ENCODE data around the gene R3HDM2.
"Not testable (repeated sequence)": the region's sequence is repeated elsewhere in the genome, so short reads cannot be mapped to it uniquely, and the experiment has no call there.

R3HDM2 gene

DNA sequence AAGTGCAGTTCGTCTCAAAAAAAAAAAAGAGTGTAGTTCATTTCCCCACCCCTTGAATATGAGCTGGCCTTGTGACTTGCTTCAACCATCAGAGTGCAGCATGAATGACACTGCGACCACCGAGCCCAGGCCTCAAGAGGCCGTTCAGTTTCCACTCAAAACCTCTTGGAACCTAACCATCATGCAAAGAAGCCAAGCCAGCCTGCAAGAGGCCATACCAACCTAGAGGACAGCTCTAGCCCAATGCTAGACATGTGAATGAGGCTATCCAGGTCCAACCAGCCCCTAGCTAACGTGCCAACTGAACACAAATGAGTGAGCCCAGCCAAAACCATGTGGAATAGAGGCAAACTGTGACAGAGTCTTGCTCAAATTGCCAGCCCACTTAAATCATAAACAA lies 29.7 kb downstream of the R3HDM2 start:
- TF ChIP-seq POLR2A (IDR thresholded peaks at IDR 0.05; ENCODE audit: extremely low read depth, insufficient read length): no peak
- TF ChIP-seq, protein P1, sequence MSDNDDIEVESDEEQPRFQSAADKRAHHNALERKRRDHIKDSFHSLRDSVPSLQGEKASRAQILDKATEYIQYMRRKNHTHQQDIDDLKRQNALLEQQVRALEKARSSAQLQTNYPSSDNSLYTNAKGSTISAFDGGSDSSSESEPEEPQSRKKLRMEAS (IDR thresholded peaks at IDR 0.05; ENCODE audit: low read depth, low read length): no peak
- TF ChIP-seq MYC (IDR thresholded peaks at IDR 0.05; ENCODE audit: low read depth, low read length): no peak
- TF ChIP-seq, protein P2, sequence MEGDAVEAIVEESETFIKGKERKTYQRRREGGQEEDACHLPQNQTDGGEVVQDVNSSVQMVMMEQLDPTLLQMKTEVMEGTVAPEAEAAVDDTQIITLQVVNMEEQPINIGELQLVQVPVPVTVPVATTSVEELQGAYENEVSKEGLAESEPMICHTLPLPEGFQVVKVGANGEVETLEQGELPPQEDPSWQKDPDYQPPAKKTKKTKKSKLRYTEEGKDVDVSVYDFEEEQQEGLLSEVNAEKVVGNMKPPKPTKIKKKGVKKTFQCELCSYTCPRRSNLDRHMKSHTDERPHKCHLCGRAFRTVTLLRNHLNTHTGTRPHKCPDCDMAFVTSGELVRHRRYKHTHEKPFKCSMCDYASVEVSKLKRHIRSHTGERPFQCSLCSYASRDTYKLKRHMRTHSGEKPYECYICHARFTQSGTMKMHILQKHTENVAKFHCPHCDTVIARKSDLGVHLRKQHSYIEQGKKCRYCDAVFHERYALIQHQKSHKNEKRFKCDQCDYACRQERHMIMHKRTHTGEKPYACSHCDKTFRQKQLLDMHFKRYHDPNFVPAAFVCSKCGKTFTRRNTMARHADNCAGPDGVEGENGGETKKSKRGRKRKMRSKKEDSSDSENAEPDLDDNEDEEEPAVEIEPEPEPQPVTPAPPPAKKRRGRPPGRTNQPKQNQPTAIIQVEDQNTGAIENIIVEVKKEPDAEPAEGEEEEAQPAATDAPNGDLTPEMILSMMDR (IDR thresholded peaks at IDR 0.05; ENCODE audit: low read depth, low read length): no peak
- DNase-seq (ENCODE audit: low read depth): no peak
- H3K4me3 ChIP-seq (ENCODE audit: low read depth, low read length): no peak overlapping the region

DNA sequence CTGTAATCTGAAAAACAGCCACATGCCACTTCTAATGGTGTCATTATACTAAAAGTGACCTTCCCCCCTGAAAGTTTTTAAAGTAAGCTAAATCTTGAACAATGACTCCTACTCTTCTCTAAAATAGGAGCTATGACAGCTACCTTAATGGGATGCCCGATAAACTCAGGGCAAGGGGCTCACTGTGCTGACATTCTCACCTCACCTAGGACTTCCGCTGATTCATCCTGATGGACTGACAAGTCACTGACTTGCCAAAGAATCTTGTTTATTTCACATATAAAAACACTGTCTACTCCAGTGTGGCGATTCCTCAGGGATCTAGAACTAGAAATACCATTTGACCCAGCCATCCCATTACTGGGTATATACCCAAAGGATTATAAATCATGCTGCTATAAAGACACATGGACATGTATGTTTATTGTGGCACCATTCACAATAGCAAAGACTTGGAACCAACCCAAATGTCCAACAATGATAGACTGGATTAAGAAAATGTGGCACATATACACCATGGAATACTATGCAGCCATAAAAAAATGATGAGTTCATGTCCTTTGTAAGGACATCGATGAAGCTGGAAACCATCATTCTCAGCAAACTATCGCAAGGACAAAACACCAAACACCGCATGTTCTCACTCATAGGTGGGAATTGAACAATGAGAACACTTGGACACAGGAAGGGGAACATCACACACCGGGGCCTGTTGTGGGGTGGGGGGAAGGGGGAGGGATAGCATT lies 31.0 kb downstream of the R3HDM2 start:
- H3K4me3 ChIP-seq (ENCODE audit: low read depth, low read length); DNase-seq (ENCODE audit: low read depth): not testable (repeated sequence)

DNA sequence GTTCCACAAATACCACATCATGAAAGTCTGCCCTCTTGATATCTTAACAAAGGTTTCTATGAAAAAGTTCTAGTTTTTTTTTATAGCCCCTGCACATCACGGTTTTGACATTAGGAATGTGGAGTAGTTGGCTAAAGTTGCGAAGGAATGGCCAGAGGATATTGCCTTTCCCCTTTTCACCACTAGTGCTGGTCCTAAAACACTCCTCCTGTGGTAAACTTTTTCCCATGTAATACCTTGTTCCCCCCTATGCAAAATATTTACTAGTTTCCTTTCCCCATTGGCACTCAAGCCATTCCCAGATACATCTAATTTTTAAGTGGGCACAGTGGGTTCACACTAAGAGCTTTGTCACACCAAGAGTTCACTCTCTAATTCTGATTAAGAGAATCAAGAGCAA lies 33.4 kb downstream of the R3HDM2 start:
- no peak for TF ChIP-seq MYC (IDR thresholded peaks at IDR 0.05; ENCODE audit: low read depth, low read length)
- TF ChIP-seq, protein P2 (IDR thresholded peaks at IDR 0.05; ENCODE audit: low read depth, low read length): no peak
- no peak for TF ChIP-seq POLR2A (IDR thresholded peaks at IDR 0.05; ENCODE audit: extremely low read depth, insufficient read length)
- TF ChIP-seq, protein P1 (IDR thresholded peaks at IDR 0.05; ENCODE audit: low read depth, low read length): no peak
- no peak overlapping the region for H3K4me3 ChIP-seq (ENCODE audit: low read depth, low read length)
- DNase-seq (ENCODE audit: low read depth): no peak

DNA sequence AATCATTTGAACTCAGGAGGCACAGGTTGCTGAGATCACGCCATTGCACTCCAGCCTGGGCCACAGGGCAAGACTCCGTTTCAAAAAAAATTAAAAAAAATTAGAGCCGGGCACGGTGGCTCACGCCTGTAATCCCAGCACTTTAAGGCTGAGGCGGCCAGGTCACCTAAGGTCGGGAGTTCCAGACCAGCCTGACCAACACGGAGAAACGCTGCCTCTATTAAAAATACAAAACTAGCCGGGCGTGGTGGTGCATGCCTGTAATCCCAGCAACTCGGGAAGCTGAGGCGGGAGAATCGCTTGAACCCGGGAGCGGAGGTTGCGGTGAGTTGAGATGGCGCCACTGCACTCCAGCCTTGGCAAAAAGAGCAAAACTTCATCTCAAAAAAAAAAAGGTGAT lies 35.7 kb downstream of the R3HDM2 start:
- no peak for DNase-seq (ENCODE audit: low read depth)
- TF ChIP-seq, protein P2 (IDR thresholded peaks at IDR 0.05; ENCODE audit: low read depth, low read length): no peak
- TF ChIP-seq MYC (IDR thresholded peaks at IDR 0.05; ENCODE audit: low read depth, low read length): no peak
- no peak overlapping the region for H3K4me3 ChIP-seq (ENCODE audit: low read depth, low read length)

DNA sequence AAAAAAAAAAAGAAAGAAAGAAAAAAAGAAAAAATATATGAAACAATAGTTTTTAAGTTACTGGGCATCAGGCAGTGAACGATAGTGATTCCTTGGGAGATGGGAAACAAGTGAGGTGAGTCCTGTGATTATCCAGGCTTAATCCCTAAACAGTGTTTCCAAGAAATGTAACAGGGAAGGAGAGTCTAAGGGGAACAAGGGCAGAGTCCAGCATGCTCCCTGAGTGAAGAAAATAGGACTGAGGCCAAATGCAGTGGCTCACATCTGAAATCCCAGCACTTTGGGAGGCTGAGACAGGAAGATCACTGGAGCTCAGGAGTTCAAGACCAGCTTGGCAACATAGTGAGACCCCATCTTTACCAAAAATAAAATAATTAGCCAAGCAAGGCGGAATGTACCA lies 40.7 kb downstream of the R3HDM2 start:
- TF ChIP-seq, protein P2 (IDR thresholded peaks at IDR 0.05; ENCODE audit: low read depth, low read length): no peak
- TF ChIP-seq, protein P1 (IDR thresholded peaks at IDR 0.05; ENCODE audit: low read depth, low read length): no peak
- TF ChIP-seq POLR2A (IDR thresholded peaks at IDR 0.05; ENCODE audit: extremely low read depth, insufficient read length) (no peak), MYC (IDR thresholded peaks at IDR 0.05; ENCODE audit: low read depth, low read length) (no peak)
- DNase-seq (ENCODE audit: low read depth): no peak
- H3K4me3 ChIP-seq (ENCODE audit: low read depth, low read length): no peak overlapping the region

DNA sequence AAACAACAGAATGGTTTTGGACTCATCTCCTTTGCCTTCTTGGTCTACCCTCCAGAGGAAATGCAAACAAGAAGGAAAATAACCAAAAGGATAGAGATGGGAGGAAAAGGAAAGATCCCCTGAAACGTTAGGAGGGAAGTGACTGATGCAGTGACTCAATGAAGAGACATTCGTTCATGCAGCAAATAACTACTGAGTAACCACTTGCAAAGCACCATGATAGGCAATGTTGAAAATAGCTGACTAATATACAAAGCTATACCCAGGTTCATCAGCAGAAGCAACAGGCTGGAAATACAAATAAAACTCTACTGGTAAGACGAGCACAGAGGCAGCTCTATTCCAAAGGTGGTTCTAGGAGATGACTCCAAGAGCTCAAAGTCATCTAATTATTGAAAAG lies 41.8 kb downstream of the R3HDM2 start:
- no peak for DNase-seq (ENCODE audit: low read depth)
- no peak overlapping the region for H3K4me3 ChIP-seq (ENCODE audit: low read depth, low read length)
- TF ChIP-seq POLR2A (IDR thresholded peaks at IDR 0.05; ENCODE audit: extremely low read depth, insufficient read length) (no peak), MYC (IDR thresholded peaks at IDR 0.05; ENCODE audit: low read depth, low read length) (no peak)
- TF ChIP-seq, protein P2 (IDR thresholded peaks at IDR 0.05; ENCODE audit: low read depth, low read length): no peak
- TF ChIP-seq, protein P1 (IDR thresholded peaks at IDR 0.05; ENCODE audit: low read depth, low read length): no peak
